A673 (cell line): ENCODE measurements around the gene PCDHB6. TPM values are rescaled to one million over a fixed set of nuclear protein-coding genes. Genes with fewer than 3 reads are reported as not detected.
"Not testable (repeated sequence)": the region's sequence is repeated elsewhere in the genome, so short reads cannot be mapped to it uniquely, and the experiment has no call there.

Experiments used
- BruUV-seq: library from RNA; stranded (reverse); fragments of 400-500 nt; replicated peaks from 2 replicates; lab custom pipeline; 2021; lab: Mats Ljungman, UMichigan
- CTCF ChIA-PET: fragments of 300-600 bp; sonication (Branson Sonifier 250); formaldehyde crosslinking; loops from one replicate; lab custom pipeline; 2022; ENCODE audit warnings: antibody characterized with exemption; lab: Charles Lee
- POLR2A ChIA-PET: fragments of 300-600 bp; sonication (Branson Sonifier 250); formaldehyde crosslinking; loops from one replicate; lab custom pipeline; 2022; ENCODE audit warnings: antibody characterized with exemption; ENCODE audit not compliant: low non-redundant PET; lab: Charles Lee
- DNase-seq: peaks from one replicate; pipeline ENCODE4 v3.0.0-alpha.2; 2015; ENCODE audit warnings: low spot score
- H3K27ac ChIP-seq: fragments of 200-600 bp; sonication (generic); 2 replicates; pipeline ENCODE4 v1.5.1; 2016; ENCODE audit warnings: mixed run types, low read depth, mild to moderate bottlenecking, mixed read lengths, antibody characterized with exemption, low read length; ENCODE audit not compliant: poor library complexity, severe bottlenecking
- H3K27me3 ChIP-seq: fragments of 200-600 bp; sonication (generic); replicated peaks from 2 replicates; pipeline ENCODE4 v1.6.1; 2017; ENCODE audit warnings: mixed run types, low read depth, mild to moderate bottlenecking, mixed read lengths, antibody characterized with exemption, low read length; ENCODE audit not compliant: insufficient read depth, poor library complexity
- H3K36me3 ChIP-seq: fragments of 200-600 bp; sonication (generic); 2 replicates; pipeline ENCODE4 v1.6.1; 2016; ENCODE audit warnings: mixed run types, mild to moderate bottlenecking, mixed read lengths, antibody characterized with exemption, low read length; ENCODE audit not compliant: insufficient read depth, poor library complexity, severe bottlenecking
- H3K4me1 ChIP-seq: fragments of 200-600 bp; sonication (generic); 2 replicates; pipeline ENCODE4 v1.6.1; 2017; ENCODE audit warnings: mixed run types, mild to moderate bottlenecking, mixed read lengths, antibody characterized with exemption, low read length; ENCODE audit not compliant: insufficient read depth, poor library complexity, severe bottlenecking
- H3K4me3 ChIP-seq: fragments of 200-600 bp; sonication (generic); 2 replicates; pipeline ENCODE4 v1.5.1; 2016; ENCODE audit warnings: low read depth, mixed run types, mild to moderate bottlenecking, mixed read lengths, low read length; ENCODE audit not compliant: poor library complexity, severe bottlenecking
- H3K9me3 ChIP-seq: fragments of 200-600 bp; sonication (generic); 2 replicates; pipeline ENCODE4 v1.6.1; 2016; ENCODE audit warnings: mixed run types, low read depth, mild to moderate bottlenecking, mixed read lengths, antibody characterized with exemption, low read length; ENCODE audit not compliant: poor library complexity, severe bottlenecking
- CTCF ChIP-seq: fragments of 300-800, 200-600 bp; sonication (generic); conservative IDR thresholded peaks from 2 replicates; pipeline ENCODE4 v1.5.1; 2017; ENCODE audit warnings: low read depth, mild to moderate bottlenecking, antibody characterized with exemption, low read length, moderate library complexity, mixed read lengths
- EZH2 ChIP-seq: fragments of 200-600 bp; sonication (generic); IDR thresholded peaks from 2 replicates; pipeline ENCODE4 v1.6.1; 2017; ENCODE audit warnings: borderline replicate concordance, low read depth, mild to moderate bottlenecking, mixed read lengths, antibody characterized with exemption, low read length; ENCODE audit not compliant: poor library complexity, severe bottlenecking
- intact Hi-C: fragments of 100-400 bp; cut with micrococcal nuclease; formaldehyde crosslinking; loops from one replicate; pipeline ENCODE4 v1.10.0; 2022; ENCODE audit not compliant: unreplicated experiment
- total RNA-seq: library from RNA; stranded (reverse); gene quantifications from 2 replicates; pipeline ENCODE4 v1.2.3, GENCODE V29; 2021

PCDHB6 gene
- total RNA-seq, 1 experiment from 2014 or later = 7.3 TPM

GRCh38 chr5:141150224-141150992 is 551 bp downstream of the PCDHB6 start:
- H3K4me1 ChIP-seq = no peaks in the 10 kb centered on the region
- CTCF ChIA-PET = interaction anchor here (0.6 to 1.1 kb wide), 5 partner anchors 10 to 58 kb away, joined by 3 to 4 read pairs (median 3); partner anchors contain the start of genes PCDHB12, PCDHB16 and PCDHB2
- peak overlapping the region; percentile 42 for H3K4me3 ChIP-seq
- H3K9me3 ChIP-seq = no peaks in the 10 kb centered on the region
- no peaks in the 10 kb centered on the region for H3K36me3 ChIP-seq
- intact Hi-C loops = no loop called here
- POLR2A ChIA-PET = no interaction called here
- BruUV-seq = TSS peak; percentile 44
- peak; percentile 30 for DNase-seq
- TF ChIP-seq CTCF (no peak), EZH2 (no peak)
- no peaks in the 10 kb centered on the region for H3K27me3 ChIP-seq
- H3K27ac ChIP-seq = no peak overlapping the region

GRCh38 chr5:141150993-141151325 is 1.1 kb downstream of the PCDHB6 start:
- POLR2A ChIA-PET = no interaction called here
- intact Hi-C loops = no loop called here
- no peak for DNase-seq
- H3K9me3 ChIP-seq = no peaks in the 10 kb centered on the region
- H3K27me3 ChIP-seq = no peaks in the 10 kb centered on the region
- BruUV-seq = no TSS peak
- CTCF ChIA-PET = interaction anchor here (0.6 to 1.0 kb wide), 2 partner anchors 31 to 56 kb away, joined by 4 read pairs; partner anchors contain the start of gene PCDHB16
- H3K4me1 ChIP-seq = no peaks in the 10 kb centered on the region
- TF ChIP-seq CTCF (no peak), EZH2 (no peak)
- no peak overlapping the region for H3K27ac ChIP-seq
- H3K4me3 ChIP-seq = peak overlapping the region; percentile 42
- H3K36me3 ChIP-seq = no peaks in the 10 kb centered on the region

GRCh38 chr5:141151632-141152031 is 1.8 kb downstream of the PCDHB6 start:
- CTCF ChIA-PET, intact Hi-C loops, H3K36me3 ChIP-seq: not testable (repeated sequence)

GRCh38 chr5:141152096-141152495 is 2.2 kb downstream of the PCDHB6 start:
- H3K9me3 ChIP-seq, H3K27me3 ChIP-seq, H3K4me3 ChIP-seq, H3K36me3 ChIP-seq, BruUV-seq, H3K27ac ChIP-seq, intact Hi-C loops, DNase-seq, H3K4me1 ChIP-seq, CTCF ChIA-PET, POLR2A ChIA-PET: not testable (repeated sequence)

More at GRCh38 chr5:141151632-141152031, 1.8 kb downstream of the PCDHB6 start:
- POLR2A ChIA-PET, H3K9me3 ChIP-seq, BruUV-seq, H3K4me3 ChIP-seq, H3K27ac ChIP-seq, DNase-seq, H3K4me1 ChIP-seq, H3K27me3 ChIP-seq: not testable (repeated sequence)
